ENCODE data around the gene FAM200A. TPM values are rescaled to one million over a fixed set of nuclear protein-coding genes. Genes with fewer than 3 reads are reported as not detected.

FAM200A gene
- total RNA-seq, 1 donor from 2014 or later = 4.9 TPM

DNA sequence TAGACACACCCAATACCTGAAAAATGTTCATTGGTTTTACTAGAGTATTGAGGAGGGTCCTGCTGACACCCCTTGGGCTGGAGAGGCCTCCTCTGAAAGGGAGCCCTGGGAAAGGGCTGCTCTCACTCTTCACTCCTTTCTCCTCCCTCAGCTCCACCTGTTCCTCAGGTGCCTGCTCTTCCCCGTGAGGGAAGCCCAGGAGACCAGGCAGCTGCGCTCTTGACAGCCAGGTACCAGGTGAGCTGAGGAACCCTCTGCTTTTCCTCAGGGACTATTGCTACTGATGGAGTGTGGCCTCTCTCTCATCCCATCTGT is 9.8 kb upstream of the FAM200A start:
- H3K27me3 ChIP-seq = no peaks in the 10 kb centered on the region
- no peak overlapping the region for H3K4me3 ChIP-seq
- TF ChIP-seq, protein P1, sequence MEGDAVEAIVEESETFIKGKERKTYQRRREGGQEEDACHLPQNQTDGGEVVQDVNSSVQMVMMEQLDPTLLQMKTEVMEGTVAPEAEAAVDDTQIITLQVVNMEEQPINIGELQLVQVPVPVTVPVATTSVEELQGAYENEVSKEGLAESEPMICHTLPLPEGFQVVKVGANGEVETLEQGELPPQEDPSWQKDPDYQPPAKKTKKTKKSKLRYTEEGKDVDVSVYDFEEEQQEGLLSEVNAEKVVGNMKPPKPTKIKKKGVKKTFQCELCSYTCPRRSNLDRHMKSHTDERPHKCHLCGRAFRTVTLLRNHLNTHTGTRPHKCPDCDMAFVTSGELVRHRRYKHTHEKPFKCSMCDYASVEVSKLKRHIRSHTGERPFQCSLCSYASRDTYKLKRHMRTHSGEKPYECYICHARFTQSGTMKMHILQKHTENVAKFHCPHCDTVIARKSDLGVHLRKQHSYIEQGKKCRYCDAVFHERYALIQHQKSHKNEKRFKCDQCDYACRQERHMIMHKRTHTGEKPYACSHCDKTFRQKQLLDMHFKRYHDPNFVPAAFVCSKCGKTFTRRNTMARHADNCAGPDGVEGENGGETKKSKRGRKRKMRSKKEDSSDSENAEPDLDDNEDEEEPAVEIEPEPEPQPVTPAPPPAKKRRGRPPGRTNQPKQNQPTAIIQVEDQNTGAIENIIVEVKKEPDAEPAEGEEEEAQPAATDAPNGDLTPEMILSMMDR (IDR thresholded peaks at IDR 0.05) = no peak
- no peaks in the 10 kb centered on the region for H3K9me3 ChIP-seq
- intact Hi-C loops (cut with DNase I) = no loop called here
- H3K4me1 ChIP-seq = peaks cover 25% of the 10 kb centered on the region
- ATAC-seq (no peak), DNase-seq (no peak)
- H3K27ac ChIP-seq = no peak overlapping the region
- peaks cover 70% of the 10 kb centered on the region for H3K36me3 ChIP-seq

DNA sequence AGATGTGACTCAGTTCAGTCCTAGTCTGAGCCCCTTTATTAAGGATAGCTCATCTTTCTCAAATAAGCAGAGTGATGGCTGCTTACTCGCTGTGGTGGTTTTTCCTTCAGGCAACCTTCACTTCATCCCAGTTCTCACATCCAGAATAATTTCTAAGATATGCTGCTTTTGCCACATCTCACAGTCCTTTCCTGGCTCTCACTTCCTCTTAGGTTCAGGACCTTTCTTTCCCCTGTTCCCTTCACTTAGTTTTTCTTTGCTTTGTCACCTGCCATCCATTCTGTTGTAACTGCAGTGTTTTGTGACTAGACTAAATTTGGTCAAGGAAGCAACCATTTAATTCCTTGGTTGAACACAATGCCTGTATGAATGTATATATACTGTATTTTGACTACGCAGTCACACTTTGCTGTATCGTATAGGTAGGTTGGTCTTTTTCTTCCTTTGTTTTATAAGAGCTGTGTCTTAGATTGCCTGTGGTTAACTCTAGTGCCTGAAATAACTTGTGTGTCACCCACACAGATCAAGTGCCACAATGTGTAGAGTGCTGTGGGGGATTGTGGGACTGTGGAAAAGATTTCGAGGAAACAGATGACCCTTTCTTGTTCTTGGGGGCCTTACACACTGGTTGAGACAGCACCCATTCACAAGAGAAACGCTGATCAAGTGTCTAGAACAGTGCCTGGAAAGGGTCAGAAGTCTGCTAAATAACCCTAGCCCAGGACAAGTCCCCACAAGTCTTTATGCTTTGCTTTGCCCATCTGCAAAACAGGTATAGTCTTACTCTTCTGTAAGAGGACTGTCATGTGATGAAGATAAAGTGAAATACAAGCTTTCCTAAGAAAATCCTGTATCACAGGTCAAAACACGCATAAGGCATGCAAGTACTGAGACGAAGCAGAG is 9.2 kb upstream of the FAM200A start:
- no peak for ATAC-seq
- no peak overlapping the region for H3K27ac ChIP-seq
- peaks cover 26% of the 10 kb centered on the region for H3K4me1 ChIP-seq
- DNase-seq = no peak
- intact Hi-C loops (cut with DNase I) = no loop called here
- peaks cover 70% of the 10 kb centered on the region for H3K36me3 ChIP-seq
- TF ChIP-seq, protein P1 (IDR thresholded peaks at IDR 0.05) = no peak
- no peaks in the 10 kb centered on the region for H3K27me3 ChIP-seq
- no peaks in the 10 kb centered on the region for H3K9me3 ChIP-seq
- H3K4me3 ChIP-seq = no peak overlapping the region

DNA sequence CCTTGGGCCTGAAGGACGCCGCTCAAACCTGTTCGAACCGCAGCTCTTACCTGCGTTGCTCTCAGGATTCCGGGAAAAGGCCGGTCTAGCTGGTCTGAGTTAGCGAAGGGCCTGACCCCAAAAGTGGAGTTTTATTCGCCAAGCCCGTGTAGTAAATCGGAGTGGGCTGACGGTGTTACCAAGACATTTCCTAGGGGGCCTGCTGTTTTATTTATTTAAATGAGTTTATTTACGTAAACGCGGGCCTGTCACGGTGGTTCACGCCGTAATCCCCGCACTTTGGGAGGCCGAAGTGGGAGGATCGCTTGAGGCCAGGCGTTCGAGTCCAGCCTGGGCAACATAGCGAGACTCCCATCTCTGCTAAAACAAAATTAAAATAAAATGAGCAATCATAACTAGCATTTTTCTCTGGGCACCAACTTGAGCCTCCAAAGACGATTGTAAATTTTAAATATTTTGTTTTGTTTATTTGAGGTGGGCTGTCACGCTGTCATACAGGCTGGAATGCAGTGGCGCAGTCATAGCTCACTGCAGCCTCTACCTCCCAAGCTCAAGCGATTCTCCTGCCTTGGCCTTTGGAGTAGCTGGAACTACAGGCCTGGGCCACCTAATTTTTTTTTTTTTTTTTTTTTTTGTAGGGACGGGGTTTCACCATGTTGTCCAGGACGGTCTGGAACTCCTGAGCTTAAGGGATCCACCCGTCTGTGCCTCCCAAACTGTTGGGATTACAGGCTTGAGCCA is 7.4 kb upstream of the FAM200A start:
- Histone ChIP-seq H3K9me3 (no peaks in the 10 kb centered on the region), H3K4me3 (peak overlapping the region; percentile 68), H3K4me1 (peaks cover 31% of the 10 kb centered on the region), H3K27ac (peak overlapping the region; percentile 99), H3K36me3 (peaks cover 63% of the 10 kb centered on the region), H3K27me3 (no peaks in the 10 kb centered on the region)
- intact Hi-C loops (cut with DNase I) = no loop called here
- ATAC-seq (no peak), DNase-seq (no peak)
- TF ChIP-seq, protein P1 (IDR thresholded peaks at IDR 0.05) = no peak

DNA sequence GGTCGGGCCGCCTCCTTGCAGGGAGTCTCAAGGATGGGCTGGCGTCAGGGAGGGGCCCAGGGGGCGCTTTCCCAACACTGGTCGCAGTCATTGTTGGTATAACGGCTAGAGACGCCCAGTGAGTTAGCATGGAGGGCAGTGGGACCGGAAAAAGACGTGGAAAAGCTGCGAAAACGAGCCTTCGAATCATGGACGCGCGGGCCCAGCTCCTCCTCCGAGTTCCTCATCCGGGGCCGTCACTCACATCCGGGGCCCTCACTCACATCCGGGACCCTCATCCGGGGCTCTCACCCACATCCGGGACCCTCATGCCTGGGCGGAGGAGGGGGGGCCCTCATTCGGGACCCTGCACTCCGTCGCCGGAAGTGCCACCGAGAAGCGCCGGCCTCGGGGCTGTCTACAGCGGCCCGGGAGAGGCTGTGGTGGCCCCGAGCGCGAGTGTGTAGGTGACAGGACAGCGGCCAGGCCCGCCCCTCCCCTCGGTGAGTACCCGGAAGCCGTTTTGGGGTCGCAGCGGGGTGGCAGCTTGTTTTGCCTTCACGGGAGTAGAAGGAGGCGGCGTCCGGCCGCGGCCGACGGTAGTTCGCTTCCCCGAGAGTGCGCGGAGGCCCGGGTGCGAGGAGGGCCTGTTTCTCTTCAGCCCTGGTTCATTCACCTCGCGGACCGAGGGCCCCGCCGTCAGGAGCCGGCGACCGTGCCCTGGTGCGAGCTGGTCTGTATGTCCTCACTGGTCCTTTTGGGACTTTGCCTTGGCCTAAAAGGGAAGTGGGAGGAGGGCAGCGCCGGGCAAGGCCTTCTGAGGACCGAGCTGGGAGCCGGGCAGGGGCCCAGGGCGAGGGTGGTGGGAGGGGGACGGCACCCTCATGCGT is 6.6 kb upstream of the FAM200A start, which contains the start of gene ZNF655:
Gene ZNF655, plus strand, starts transcription at position 337 of the 869 bp plus-strand sequence. CDS start 1,918 bp downstream, outside the sequence.
- Histone ChIP-seq H3K4me1 (peaks cover 31% of the 10 kb centered on the region), H3K27ac (peak within 1 kb of the TSS; percentile 99), H3K4me3 (peak within 1 kb of the TSS; percentile 68), H3K9me3 (no peaks in the 10 kb centered on the region), H3K27me3 (no peaks in the 10 kb centered on the region), H3K36me3 (peaks cover 55% of the 10 kb centered on the region)
- peak; percentile 96 for DNase-seq
- ATAC-seq = peak; percentile 97
- TF ChIP-seq, protein P1 (IDR thresholded peaks at IDR 0.05) = no peak
- intact Hi-C loops (cut with DNase I) = no loop called here

- ATAC-seq = peak; percentile 75
- H3K27me3 ChIP-seq = no peaks in the 10 kb centered on the region
- H3K9me3 ChIP-seq = no peaks in the 10 kb centered on the region
- intact Hi-C loops (cut with DNase I) = no loop called here
- peaks cover 31% of the 10 kb centered on the region for H3K4me1 ChIP-seq
- H3K36me3 ChIP-seq = peaks cover 49% of the 10 kb centered on the region
- DNase-seq = no peak
- H3K27ac ChIP-seq = peak overlapping the region; percentile 99
- peak overlapping the region; percentile 68 for H3K4me3 ChIP-seq
- TF ChIP-seq, protein P1 (IDR thresholded peaks at IDR 0.05) = no peak
These were observed 6.0 kb upstream of the FAM200A start for GRCh38 chr7:99557940-99558305.

Measured in upper lobe of right lung (tissue), 1 donor.